HepG2 (cell line): Measurements from ENCODE around the gene ERRFI1. TPM values are rescaled to one million over a fixed set of nuclear protein-coding genes. Genes with fewer than 3 reads are reported as not detected.
"Not testable (repeated sequence)": the region's sequence is repeated elsewhere in the genome, so short reads cannot be mapped to it uniquely, and the experiment has no call there.

Experiments
- ATAC-seq: fragments of 200-7000 bp; cut with Tn5 transposase; 3 replicates; pipeline ENCODE4 v1.9.1; 2020; ENCODE audit warnings: mild to moderate bottlenecking, moderate library complexity
- BruUV-seq: library from RNA; stranded (reverse); fragments of 400-500 nt; replicated peaks from 2 replicates; lab custom pipeline; 2021; lab: Mats Ljungman, UMichigan
- CTCF ChIA-PET: fragments of 300-600 bp; formaldehyde crosslinking; extraction: SDS; loops from one replicate; lab custom pipeline; 2021; ENCODE audit warnings: low total read pairs, inconsistent platforms, low intra/inter-chr PET ratio; lab: Yijun Ruan, JAX
- POLR2A ChIA-PET: fragments of 350-600 bp; sonication (Branson Sonifier 250); formaldehyde crosslinking; loops from one replicate; lab custom pipeline; 2020; ENCODE audit warnings: antibody characterized with exemption, inconsistent platforms; lab: Yijun Ruan, JAX
- DNase-seq: peaks from one replicate; pipeline ENCODE4 v3.0.0-alpha.2; 2015; ENCODE audit warnings: low spot score
- FAIRE-seq: peaks from 3 replicates; lab custom pipeline; 2011; peaks lifted over from hg19 to GRCh38; lab: Jason Lieb, UNC
- H2AFZ ChIP-seq: one replicate; pipeline ENCODE4 v1.6.1; 2011; ENCODE audit warnings: low read length, inconsistent platforms
- H3K27ac ChIP-seq: fragments of 300-600 bp; 3 replicates; pipeline ENCODE4 v1.8.0; 2011; ENCODE audit warnings: mixed run types, mild to moderate bottlenecking, mixed read lengths, low read length, inconsistent platforms; ENCODE audit not compliant: insufficient read depth; ENCODE audit errors: extremely low read length
- H3K27me3 ChIP-seq, 2 experiments: fragments of 200-600 bp in 1 of 2; 2 replicates in 1 of 2; 3 replicates in 1 of 2; pipeline versions ENCODE4 v1.6.0 to v1.8.0; 2011; ENCODE audit warnings: low read length in 2 of 2, mild to moderate bottlenecking in 2 of 2, moderate library complexity in 2 of 2, inconsistent platforms in 1 of 2; ENCODE audit not compliant: insufficient read depth in 2 of 2, control insufficient read depth in 1 of 2
- H3K36me3 ChIP-seq, 2 experiments: fragments of 200-600 bp in 1 of 2; replicated peaks in 1 of 2; 2 replicates in 1 of 2; 3 replicates in 1 of 2; pipeline versions ENCODE4 v1.5.1 to v1.8.0; 2011; ENCODE audit warnings: low read length in 2 of 2, inconsistent platforms in 1 of 2; ENCODE audit not compliant: insufficient read depth in 2 of 2, control insufficient read depth in 1 of 2
- H3K4me1 ChIP-seq: 2 replicates; pipeline ENCODE4 v1.5.1; 2012; ENCODE audit warnings: low read length, inconsistent platforms; ENCODE audit not compliant: insufficient read depth
- H3K4me2 ChIP-seq: 2 replicates; pipeline ENCODE4 v1.6.0; 2011; ENCODE audit warnings: low read depth, low read length, inconsistent platforms
- H3K4me3 ChIP-seq, 3 experiments: fragments of 200-600 bp in 1 of 3; sonication (generic), shearing (Covaris generic) in 1 of 3; replicated peaks in 1 of 3; 2 replicates each; pipeline ENCODE4 v1.5.1; 2011 to 2016; ENCODE audit warnings: low read length in 3 of 3, inconsistent platforms in 2 of 3, low read depth in 2 of 3, mild to moderate bottlenecking in 2 of 3, control low read depth in 1 of 3, mixed read lengths in 1 of 3; ENCODE audit not compliant: insufficient read depth in 1 of 3
- H3K79me2 ChIP-seq: one replicate; pipeline ENCODE4 v1.6.1; 2011; ENCODE audit warnings: low read length, inconsistent platforms; ENCODE audit not compliant: insufficient read depth
- H3K9ac ChIP-seq: 2 replicates; pipeline ENCODE4 v1.6.0; 2011; ENCODE audit warnings: mild to moderate bottlenecking, low read depth, low read length, inconsistent platforms; ENCODE audit not compliant: insufficient read depth
- H3K9me3 ChIP-seq: 2 replicates; pipeline ENCODE4 v1.5.1; 2012; ENCODE audit warnings: mild to moderate bottlenecking, low read length
- H4K20me1 ChIP-seq: 2 replicates; pipeline ENCODE4 v1.6.0; 2011; ENCODE audit warnings: inconsistent platforms, mild to moderate bottlenecking, low read length, moderate library complexity; ENCODE audit not compliant: insufficient read depth
- GATAD1 ChIP-seq: IDR thresholded peaks from 2 replicates; pipeline ENCODE4 v1.6.1; 2016; ENCODE audit warnings: missing genetic modification reagents, missing compliant biosample characterization
- GMEB2 ChIP-seq: IDR thresholded peaks from 2 replicates; pipeline ENCODE4 v1.6.1; 2016; ENCODE audit warnings: missing biosample characterization, missing genetic modification reagents, low read depth
- JARID2 ChIP-seq: sonication (generic); formaldehyde crosslinking; IDR thresholded peaks from 2 replicates; pipeline ENCODE4 v1.8.1; 2023; ENCODE audit warnings: missing genetic modification reagents, inconsistent platforms; ENCODE audit not compliant: insufficient replicate concordance
- NFIC ChIP-seq: IDR thresholded peaks from 2 replicates; pipeline ENCODE4 v1.6.1; 2012; ENCODE audit warnings: mild to moderate bottlenecking, low read length, inconsistent platforms
- RAD21 ChIP-seq: fragments of 450-650 bp; formaldehyde crosslinking; IDR thresholded peaks from 2 replicates; pipeline ENCODE4 v1.5.0; 2020; ENCODE audit warnings: mild to moderate bottlenecking
- ZFAT ChIP-seq: sonication (generic); formaldehyde crosslinking; conservative IDR thresholded peaks from 2 replicates; pipeline ENCODE4 v1.8.1; 2023; ENCODE audit warnings: missing genetic modification reagents, inconsistent platforms
- WGBS: methylation state at CpG from one replicate; pipeline ENCODE4 v1.1.6; 2017; ENCODE audit warnings: low lambda C conversion rate; 5-methylcytosine and 5-hydroxymethylcytosine counted together
- in situ Hi-C: cut with HindIII; loops from 2 replicates; pipeline ENCODE4 v1.10.0; 2017; ENCODE audit warnings: low pct_unique_long_range_greater_than_20kb; ENCODE audit not compliant: extremely low pct_ligation_motif_present
- intact Hi-C: fragments of 100-400 bp; cut with micrococcal nuclease; formaldehyde crosslinking; loops from one replicate; pipeline ENCODE4 v1.10.0; 2022; ENCODE audit not compliant: unreplicated experiment
- polyA plus RNA-seq, 8 experiments: library from polyadenylated mRNA; depleted of rRNA in 3 of 8; stranded (reverse) in 7 of 8; unstranded in 1 of 8; fragments of >200 nt; fragmentation: Illumina TruSeq in 4 of 8; extraction: Trizol in 4 of 8; gene quantifications; 2 replicates each; pipeline versions ENCODE4 v1.2.1 to v1.2.3, GENCODE V29; 2011 to 2016; ENCODE audit warnings: low read depth in 4 of 8, missing spikeins in 1 of 8, mixed read lengths in 1 of 8; ENCODE audit not compliant: insufficient read depth in 1 of 8
- total RNA-seq, 5 experiments: library from RNA; depleted of rRNA; stranded (reverse); fragments of >200 nt; fragmentation: Illumina TruSeq; extraction: Trizol; gene quantifications; 2 replicates each; pipeline ENCODE4 v1.2.3, GENCODE V29; 2016; ENCODE audit warnings: low read depth in 1 of 5

Gene ERRFI1
- total and polyA plus RNA-seq, 2 of the 13 experiments (the other 11 are each of a cell fraction or from before 2014, with no cell fraction given): 84.4 to 753 TPM

- no peak for TF ChIP-seq NFIC
- no peak for TF ChIP-seq ZFAT (CRISPR knock-in tag)
- no peak for TF ChIP-seq GATAD1
- TF ChIP-seq GMEB2 (CRISPR knock-in tag): no peak
- no peak for TF ChIP-seq RAD21
- no peak for TF ChIP-seq JARID2
Measured at GRCh38 chr1:7964476-7964875, 61.6 kb downstream of the ERRFI1 start (continued).

- H3K27ac ChIP-seq, H3K4me3 ChIP-seq, in situ Hi-C loops, CTCF ChIA-PET, BruUV-seq, DNase-seq, H2AFZ ChIP-seq, ATAC-seq, H3K4me2 ChIP-seq, H4K20me1 ChIP-seq, intact Hi-C loops, H3K9me3 ChIP-seq, H3K9ac ChIP-seq, FAIRE-seq, H3K27me3 ChIP-seq: not testable (repeated sequence)
- Histone ChIP-seq H3K36me3 (peaks cover 9 to 39% of the 10 kb centered on the region in 2 experiments), H3K79me2 (peaks cover 59% of the 10 kb centered on the region), H3K4me1 (peaks cover 69% of the 10 kb centered on the region)
- 92% methylated on average over 7 of the region's 7 CpGs for WGBS
- POLR2A ChIA-PET: interaction anchor here (0.7 kb wide), 1 partner anchor 777 kb away, joined by 3 read pairs; no protein-coding TSS in a partner anchor
Measured at GRCh38 chr1:7963841-7964240, 62.3 kb downstream of the ERRFI1 start.

- FAIRE-seq, H3K27ac ChIP-seq, H3K9me3 ChIP-seq, H4K20me1 ChIP-seq, BruUV-seq, H3K27me3 ChIP-seq, H3K9ac ChIP-seq, H3K4me2 ChIP-seq, CTCF ChIA-PET, H2AFZ ChIP-seq, in situ Hi-C loops, DNase-seq, POLR2A ChIA-PET, H3K4me3 ChIP-seq, ATAC-seq, intact Hi-C loops: not testable (repeated sequence)
- peaks cover 69% of the 10 kb centered on the region for H3K4me1 ChIP-seq
- peaks cover 55% of the 10 kb centered on the region for H3K79me2 ChIP-seq
- 97% methylated on average over 12 of the region's 12 CpGs for WGBS
- peaks cover 5 to 35% of the 10 kb centered on the region in 2 experiments for H3K36me3 ChIP-seq
Measured at GRCh38 chr1:7963378-7963730, 62.8 kb downstream of the ERRFI1 start.
